CD4-positive, alpha-beta T cell treated with Interleukin-4 for 1 hour (primary cell): ENCODE data around the gene RNF26.

ENCODE experiments used
- DNase-seq, 2 donors: peaks; one replicate each; pipeline ENCODE4 v3.0.0-alpha.2; 2020 to 2022

RNF26 gene

DNA sequence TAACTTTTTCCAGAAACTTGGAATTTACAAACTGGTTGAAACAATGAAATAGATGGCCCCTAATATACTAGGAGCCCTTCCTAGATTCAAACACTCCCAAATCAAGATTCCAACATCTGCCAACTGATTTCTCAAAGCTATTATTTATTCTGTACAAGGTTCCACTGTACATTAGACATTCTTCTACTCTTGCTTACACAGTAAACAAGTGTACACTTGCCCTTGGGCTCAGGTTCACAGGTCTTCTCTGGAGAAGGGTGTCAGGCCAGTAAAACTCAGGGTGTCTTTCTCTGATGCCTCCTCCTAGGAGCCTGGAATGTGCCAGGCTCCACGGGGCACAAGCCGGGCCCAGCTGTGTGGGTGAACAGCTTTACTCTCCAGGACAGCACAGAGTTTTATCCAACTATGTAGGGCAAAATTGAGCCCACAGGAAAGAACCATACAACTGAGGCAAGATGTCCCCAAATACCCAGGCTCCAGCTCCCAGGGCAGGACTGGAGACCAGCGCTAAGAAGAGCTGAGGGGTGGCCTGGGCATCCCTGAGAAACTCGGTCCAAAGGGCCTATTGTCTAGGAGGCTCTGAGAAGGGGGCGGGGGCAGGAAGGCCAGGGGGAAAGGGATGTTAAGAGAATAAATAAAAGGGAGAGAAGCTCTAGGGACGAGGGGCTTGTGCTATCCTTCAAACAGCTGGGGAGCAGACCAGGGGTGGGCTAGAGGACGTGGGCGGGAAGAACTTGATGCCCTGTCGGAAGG lies 20.9 kb downstream of the RNF26 start:
- DNase-seq, result no peak

DNA sequence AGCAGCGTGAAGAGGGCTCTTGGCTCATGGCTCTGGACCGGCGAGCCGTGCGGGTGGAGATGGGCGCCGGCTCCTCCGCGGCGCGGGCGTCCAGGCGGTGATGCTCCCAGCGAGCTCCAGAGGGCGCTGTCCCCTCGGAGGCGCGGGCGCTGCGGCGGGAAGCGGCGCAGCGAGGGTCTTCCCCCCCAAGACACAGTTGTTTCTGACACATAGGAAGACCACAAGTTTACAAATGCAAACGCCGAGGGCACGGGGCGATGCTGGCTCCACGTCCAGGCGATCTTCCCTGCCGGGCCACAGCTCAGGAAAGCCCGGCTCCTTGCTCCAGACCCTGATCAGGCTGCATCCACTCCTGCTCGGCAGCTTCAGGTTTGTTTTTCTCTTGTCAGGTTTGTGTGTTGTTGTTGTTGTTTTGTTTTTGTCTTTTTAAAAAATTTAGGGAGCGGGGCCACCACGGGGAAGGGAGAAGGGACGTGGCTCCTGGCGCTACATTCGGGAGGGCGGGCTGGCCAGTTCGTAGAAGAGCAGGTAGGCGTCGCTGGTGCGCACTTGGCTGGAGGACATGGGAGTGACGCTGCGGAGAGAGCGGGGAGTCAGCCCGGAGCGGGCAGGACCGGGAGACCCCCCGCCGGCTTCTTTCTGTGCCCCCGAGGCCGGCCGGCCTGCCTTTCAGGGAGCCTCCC lies 22.2 kb downstream of the RNF26 start:
- DNase-seq, result peak; percentile 74

DNA sequence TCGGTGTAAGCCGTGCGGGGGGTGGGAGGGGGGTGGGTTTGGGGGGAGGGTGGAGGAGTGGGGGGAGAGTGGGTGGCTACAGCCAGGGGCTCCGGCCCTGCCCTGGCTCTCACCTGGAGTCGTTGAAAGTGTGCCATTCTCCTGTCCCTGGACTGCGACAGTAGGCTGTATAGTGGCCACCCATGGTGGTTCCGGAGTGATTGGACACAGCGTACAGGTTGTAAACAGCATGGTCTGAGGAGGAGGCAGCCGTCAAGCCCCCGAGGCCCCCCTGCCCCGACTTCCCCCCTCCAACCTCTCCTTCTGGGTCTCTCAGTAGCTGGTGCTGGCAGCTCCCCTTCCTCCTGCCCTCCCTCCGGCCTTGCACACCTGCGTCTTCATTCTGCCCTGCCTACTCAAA lies 22.7 kb downstream of the RNF26 start:
- DNase-seq, result no peak

DNA sequence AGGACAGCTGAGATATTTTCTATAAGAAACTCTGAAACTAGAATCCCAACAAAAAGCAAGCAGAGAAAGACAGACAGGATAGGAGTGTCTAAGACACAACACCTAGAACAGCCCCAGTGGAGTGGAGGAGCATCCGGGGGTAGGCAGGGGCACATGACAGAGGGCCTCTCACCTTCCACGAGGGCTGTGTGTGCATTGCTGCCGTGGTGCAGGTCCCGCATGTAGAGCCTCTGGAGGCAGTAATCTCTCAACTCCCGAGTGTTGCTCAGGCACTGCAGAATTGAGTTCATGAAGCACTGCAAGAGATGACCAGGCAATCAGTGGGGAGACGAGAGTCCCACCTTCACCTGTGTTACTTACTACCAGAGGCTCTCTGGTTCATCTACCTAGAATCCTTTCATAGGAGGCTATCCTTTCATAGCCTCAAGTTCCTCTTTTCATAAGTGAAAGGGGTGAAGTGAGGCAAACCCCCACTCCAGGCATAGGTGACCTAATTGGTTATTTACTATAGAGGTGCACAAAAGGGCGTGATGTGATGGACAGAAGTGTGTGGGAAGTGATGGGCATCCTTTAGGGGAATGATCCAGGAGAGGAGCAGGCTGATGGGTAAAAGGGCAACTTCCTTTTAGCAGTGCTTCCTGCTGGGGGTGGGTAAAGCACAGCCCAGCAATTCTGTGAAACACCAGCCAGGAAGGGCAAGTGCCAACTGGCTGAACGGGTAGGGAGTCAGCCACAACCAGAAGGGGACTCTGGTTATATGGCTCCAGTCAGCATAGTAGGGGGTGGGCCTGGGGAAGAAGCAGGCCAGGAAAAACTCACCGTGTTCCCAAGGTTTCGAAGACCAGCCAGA lies 25.3 kb downstream of the RNF26 start:
- no peak for DNase-seq

DNA sequence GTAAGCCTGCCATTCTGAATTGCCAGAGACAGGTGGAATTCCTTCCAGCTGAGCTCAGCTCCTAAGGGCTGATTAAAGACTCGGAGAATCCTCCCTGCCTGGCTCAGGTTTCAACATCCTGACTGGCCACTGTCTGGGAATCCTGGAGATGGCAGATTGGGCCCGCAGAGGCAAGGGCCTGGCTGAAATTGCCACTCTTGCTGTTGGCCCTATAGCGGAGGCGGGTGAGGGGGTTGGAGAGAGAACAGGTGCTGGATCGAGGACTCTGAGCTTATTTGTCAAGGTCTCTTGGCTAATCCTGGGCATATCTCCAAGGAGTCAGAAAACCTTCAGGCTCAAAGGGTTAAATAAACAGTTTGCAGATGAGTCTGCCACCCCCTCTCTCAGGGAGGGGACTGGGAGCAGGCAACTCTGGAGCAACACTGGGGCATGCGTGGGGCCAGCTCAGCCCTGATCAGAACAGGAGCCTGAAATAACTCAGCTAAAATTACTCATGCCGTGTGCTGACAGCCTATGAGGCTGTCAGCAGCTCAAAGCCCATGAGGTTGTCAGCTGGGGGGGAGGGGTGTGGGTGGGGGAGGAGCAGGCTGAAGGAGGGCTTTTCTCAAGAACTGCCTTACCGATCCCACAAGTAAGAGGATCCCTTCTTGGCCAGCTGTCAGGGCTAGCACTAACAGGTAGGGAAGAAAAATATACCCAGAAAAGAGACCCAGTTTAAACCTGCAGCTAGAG lies 26.9 kb downstream of the RNF26 start:
- no peak for DNase-seq

DNA sequence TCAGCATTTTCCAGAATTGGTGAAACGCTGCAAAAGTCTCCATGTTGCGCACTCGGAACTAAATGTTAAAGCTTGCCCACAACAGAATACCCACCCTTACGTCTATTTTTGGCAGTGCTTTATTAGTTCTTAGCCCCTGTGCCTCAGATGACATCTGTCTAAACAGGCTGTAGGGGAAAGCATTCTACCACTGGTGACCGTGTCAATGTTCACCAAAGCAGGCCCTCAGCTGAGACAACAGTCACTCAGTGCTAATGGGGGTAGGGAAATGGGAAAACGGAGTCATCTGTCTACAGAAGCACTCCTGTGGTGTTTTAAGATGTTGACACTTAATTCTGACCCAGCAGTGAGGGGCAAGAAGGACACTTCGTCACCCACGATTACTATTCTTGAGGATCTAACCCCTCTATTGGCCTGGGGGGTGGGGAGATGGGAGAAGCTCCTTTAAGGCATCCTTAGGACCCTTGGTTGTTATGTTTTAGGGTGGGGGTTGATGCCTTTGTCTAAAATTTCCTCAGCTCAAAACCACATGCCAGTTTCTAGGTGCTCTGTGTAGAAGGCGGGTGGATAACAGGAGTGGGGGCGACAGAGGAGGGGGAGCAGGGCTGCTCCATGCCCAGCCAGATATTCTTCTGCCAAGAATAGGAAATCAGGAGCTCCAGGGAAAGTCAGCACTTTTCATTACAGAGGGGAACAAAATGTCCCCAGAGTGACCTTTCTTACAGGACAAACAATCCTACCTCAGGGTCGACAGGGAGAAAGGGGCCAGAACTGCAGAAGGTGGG lies 27.8 kb downstream of the RNF26 start:
- no peak for DNase-seq

DNA sequence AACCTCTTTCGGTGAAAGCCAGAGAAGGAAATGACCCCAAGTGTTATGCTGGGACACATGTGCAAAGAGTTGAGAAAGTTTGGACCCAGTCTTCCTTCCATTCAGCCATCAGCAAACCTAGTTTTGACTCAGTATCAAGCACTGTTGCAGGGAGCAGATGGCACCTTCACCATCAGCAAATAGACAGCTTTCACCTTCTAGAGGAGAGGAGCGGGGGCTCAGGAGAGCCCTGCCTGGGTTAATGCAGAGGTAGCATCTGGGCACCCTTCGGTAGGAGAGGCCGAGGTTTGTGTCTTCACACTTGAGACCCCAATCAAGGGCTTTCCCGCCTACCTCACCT lies 28.4 kb downstream of the RNF26 start:
- DNase-seq, result no peak

DNA sequence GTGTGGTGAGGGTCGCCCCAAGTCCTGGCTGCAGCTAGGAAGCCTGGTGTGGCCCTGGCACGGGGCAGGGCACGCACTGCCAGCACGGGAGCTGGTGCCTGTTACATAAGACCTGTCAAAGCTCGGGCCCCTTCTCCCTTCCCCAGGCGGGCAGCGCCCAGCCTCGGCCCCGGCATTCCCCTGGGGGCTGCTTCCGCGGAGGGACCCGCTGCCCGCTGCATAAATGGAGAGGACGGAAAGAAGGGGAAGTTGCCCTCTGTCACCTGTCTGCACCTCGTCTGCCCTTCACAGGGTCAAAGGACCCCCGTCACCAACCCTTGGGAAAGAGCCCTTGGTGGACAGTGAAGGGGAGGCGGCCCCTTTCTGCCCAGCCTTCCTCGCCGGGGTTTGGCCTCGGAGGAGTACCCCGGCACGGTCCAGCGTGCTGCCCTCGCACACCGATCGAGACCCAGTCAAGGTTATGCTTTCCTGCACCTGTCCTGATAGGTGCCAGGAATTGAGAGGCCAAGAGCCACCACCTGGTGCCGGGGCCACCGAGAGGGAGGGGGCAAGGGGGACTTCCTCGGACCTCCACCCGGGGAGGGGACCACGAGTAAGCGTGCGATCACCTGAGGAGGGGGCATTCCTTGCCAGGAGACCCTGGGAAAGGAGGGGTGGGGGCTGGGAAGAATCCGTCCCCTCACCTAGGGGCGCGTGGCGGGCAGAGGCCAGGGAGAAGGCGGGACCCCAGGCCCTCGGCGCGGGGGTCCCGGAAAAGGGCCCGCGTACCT lies 28.9 kb downstream of the RNF26 start:
- DNase-seq, result no peak

DNA sequence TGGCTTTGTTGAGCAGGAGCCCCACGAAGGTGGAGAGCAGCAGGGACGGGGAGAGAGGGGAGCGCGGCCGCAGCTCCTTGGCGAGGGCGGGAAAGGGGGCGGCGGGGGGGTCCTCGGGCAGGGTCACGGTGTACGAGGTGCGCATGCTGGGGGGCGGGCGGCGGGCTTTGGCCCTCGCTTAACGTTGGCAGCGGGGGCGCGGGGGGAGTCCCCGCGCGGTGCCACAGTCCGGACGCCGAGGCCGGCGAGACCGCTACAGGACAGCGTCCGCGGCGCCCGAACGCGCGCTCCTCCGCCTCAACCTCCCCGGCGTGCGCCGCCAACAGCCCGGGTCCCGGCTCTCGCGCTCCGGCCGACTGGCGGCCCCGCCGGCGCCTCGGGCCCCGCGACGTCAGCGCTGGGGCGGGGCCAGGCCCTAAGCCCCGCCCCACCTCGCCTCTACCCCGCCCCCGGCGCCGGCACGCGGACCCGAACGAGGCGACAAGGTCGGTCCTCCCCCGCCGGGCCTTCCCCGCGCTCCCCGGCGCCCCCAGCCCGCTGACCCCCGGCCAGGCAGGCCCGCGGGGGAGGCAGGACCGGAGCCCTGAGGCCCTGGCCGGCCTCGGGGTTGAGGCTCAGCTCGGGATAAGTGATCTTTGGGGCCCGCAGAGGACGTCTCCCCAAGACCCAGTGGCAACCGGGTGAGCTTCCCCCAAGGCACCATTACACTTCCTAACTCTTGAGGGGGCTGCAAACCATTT lies 29.7 kb downstream of the RNF26 start:
- DNase-seq, result peak; percentile 46 to 61

DNA sequence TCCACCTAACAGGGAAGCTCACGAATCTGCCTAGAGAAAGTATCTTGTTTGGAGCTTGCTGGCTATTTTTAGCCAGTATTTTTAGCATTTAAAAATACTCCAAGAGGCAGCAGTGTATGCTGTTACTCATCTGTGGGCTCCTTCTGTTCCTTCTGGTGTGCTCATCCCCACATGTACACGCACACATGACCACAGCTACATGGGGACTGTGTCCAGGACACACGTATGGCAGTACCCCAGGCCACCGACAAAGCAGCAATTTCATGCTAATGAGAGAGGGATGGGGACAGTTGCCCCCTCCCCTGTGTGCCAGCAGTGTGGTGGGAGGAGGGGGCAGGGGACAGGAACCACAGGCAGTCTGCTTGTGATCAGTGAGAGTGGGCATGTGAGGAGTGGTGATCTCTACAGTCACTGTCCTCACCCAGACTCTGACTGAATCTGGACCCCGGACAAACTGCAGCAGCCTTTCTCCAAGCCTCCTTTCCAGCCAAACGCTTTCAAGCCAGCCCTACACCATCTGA lies 30.8 kb downstream of the RNF26 start:
- no peak for DNase-seq

DNA sequence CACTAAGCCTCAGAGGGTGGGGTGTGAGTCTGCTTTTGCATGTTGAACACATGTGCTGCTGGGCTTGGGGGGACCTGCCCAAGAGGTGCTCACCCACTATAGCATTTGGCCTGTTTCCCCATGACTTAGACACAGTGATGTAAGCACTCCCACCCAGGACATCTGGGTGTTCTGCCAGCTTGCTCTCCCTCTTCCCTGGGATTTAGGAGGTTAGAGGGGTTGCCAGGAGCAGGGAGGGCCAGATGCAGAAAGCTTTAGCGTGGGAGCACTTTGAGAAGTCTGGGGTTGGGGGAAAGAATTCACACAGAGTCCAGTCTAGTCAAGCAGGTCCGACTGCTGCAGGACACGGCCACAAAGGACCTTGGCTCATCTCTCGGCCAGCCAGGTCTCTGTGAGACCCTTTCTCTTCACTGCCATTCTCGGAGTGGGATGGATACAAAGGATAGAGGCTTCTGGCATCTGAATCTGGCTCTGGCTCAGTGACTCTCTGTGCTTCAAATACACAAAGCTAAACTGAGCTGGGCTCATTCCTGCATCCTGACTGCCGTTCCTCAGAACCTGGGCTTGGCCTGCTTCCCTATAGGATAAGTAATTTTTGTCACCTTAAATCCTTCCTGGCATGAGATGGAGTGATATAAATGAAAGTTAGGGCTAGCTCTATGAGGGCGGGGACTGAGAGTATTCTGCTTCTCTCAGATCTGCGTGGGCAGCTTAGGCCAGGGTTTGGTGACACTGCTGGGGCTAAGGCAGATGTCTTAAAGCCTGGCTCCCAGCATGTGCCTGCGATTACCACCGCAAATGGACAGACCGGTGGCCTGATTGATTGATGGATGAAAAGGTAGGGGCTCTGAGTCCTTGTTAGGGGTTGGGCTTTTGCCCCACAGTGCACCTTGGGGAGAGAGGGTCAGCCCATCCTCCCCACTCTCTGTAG lies 32.6 kb downstream of the RNF26 start:
- DNase-seq, result no peak

DNA sequence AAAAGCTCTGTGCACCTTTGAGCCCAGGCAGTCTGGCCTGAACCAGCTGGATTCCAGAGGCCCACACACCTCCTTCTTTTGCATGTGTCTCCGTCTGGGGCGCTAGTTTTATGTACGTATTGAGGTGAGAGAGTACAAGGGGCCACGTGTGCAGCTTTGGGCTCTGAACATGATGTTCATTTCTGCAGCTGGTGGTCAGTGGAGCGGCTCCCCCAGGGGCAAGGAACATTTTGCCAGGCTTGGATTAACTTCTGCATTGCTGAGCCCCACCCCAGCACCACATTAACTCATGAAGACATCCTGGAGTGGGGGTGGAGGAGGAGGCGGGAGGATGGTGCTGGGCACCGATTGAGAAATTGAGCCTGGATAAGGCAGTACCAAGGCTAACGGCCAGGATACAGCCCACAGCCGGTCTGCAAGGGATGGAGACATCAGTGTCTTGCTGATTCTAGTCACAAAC lies 33.4 kb downstream of the RNF26 start:
- no peak for DNase-seq

DNA sequence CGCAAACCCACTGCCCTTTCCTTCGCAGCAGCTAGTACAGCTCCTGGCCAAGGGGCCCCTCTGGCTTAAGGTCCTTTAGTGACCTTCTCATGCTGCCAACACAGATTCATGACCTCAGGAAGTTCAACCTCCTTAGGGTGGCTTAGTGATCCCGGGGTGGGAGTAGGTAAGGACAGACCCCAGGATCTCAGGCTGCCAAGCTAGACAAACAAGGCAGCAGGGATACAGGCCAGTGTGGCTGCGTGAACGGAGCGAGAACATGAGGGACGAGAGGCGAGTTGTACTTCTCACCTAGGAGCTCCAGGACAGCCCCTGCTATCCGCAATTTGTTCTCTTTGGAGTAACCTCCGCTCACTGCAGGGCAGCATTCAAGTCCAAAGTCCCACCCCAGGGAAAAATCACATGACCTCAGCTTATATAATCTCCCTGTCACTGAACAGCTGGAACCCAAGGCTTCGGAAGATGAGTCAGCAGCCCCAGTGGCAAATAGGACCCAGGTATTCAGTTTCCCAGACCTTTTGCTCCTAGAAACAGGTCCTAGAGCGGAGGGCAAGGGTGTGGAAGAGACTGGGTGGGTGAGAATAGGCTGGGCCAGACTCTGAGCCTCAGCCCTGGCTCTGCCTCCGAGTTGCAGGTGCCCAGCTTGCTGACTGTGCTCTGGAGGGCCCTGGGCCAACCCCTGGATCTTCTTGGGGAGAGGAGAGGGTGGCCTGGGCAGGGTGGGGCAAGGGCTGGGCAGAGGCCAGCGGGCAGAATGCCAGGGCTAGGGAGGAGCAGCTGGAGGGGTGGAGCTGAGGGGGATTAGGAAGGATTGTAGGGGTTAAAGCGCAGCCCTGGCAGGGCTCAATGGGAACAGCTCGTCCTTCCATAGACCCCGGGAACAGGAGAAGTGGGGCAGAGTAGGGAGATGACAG lies 34.1 kb downstream of the RNF26 start:
- no peak for DNase-seq

DNA sequence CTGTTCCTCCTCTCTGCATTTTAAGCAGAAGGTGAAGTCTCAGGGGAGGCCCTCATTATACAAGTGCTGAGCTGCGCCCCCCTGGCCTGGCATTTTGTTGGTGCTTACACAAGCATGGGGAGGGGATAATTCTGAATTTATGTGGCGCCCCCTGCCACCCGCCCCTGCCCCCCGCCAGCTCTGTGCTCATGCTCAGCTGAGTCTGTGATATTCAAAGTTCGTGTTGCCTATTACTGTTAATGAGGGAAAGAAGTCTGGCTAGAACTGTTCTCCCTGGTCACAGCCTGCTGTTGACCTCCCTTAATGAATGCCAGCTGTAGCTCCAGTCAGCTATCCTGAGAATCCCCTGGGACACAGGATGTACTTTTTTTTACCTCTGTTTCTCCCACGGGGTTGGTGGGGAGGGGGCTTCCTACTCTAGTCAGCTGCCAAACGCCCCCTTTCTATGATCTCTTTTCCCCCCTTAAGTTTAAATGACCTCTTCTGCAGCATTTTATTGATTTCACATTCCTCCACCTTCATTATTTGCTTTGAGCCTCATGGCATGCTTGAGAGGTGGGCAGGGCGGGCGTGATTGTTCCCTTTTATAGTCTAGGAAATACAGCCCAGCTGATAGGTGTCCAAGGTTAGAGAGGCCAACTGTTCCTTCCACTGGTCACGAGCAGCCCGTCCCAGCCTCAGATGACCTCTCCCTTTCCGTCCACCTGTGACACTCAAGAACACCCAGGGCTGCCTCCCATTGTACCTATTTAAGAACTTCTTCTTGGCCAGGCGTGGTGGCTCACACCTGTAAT lies 35.0 kb downstream of the RNF26 start:
- no peak for DNase-seq

DNA sequence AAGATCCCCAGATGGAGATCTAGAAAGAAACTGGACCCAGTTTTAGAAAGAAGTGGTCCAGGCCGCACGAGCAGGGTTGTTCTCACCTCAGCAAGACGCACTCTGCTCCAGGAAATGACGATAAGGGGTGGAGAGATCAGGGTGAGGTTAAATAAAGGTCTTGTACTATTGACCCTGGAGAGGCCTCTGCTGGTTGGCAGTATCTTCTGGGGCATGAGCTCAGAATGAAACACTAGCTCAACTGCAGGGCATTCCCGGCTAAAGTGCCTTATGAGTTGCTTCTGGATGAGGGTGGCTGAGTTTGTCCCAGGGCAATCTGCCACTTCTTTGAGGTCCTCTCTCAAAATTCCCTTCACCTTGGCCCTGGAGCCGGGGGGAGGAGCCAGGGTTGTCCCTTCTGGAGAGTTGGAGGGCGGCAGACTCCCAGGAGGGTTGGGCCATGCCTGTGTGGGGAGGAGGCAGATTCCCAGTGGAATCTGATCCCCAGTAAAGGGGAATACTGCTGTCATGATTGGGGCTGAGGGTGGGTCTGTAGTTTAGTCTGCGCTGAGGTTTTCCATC lies 36.2 kb downstream of the RNF26 start:
- DNase-seq, result peak in 1 of 2 donors; percentile 39

DNA sequence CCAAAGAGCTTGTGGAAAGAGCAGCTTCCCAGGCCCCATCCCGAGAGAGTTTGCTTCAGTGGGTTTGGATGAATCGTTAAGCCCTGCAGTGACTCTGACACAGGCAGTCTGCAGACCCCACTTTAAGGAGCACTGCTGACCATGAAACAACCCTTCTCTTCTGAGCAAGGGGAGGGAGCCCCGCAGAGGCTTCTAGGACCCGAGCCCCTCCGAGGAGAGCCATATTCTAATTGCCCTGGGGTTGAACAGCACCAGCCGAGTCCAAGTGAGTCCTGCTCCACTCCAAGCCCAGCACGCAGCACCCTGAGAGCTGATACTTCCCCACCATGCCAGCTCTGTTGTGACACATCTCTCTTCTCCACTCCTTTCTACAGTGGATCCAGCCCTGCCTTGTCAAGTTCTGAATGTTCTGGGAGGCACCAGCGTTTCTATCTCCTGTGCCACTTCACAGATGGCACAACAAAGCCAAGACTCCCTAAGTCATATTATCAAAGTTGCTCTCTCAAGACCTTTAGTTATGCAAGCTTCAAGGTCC lies 36.8 kb downstream of the RNF26 start:
- DNase-seq, result no peak

DNA sequence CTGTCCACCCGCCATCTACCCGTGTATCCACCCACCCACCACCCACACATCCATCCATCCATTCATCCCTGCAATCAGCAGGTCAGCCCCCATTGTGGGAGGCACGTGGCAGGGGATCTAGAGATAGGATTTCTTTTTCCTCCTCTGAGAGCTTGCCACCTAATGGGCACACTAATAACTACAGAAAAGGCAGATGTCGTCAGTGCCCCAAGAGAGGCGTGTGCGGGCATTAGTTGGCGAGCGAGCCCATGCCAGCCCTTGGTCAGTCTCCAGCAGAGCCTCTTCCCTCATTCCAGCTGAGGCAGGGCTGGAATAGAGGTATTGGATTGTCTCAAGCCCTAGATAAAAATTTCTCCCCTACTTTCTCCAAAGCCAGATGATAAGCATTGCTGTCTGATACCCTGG lies 37.5 kb downstream of the RNF26 start:
- no peak for DNase-seq
